ENCODE results near the gene CD38.
"Not testable (repeated sequence)": the region's sequence is repeated elsewhere in the genome, so short reads cannot be mapped to it uniquely, and the experiment has no call there.

Gene CD38

DNA sequence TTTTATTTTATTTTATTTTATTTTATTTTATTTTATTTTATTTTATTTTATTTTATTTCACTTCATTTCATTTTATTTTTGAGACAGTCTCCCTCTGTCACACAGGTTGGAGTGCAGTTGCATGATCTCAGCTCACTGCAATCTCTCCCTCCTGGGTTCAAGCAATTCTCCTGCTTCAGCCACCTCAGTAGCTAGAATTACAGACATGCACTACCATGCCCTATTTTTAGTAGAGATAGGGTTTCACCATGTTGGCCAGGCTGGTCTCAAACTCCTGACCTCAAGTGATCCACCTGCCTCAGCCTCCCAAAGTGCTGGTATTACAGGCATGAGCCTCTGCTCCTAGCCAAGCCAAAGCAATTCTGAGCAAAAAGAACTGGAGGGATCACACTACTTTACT lies 24.4 kb downstream of the CD38 start:
- not testable (repeated sequence) for DNase-seq

DNA sequence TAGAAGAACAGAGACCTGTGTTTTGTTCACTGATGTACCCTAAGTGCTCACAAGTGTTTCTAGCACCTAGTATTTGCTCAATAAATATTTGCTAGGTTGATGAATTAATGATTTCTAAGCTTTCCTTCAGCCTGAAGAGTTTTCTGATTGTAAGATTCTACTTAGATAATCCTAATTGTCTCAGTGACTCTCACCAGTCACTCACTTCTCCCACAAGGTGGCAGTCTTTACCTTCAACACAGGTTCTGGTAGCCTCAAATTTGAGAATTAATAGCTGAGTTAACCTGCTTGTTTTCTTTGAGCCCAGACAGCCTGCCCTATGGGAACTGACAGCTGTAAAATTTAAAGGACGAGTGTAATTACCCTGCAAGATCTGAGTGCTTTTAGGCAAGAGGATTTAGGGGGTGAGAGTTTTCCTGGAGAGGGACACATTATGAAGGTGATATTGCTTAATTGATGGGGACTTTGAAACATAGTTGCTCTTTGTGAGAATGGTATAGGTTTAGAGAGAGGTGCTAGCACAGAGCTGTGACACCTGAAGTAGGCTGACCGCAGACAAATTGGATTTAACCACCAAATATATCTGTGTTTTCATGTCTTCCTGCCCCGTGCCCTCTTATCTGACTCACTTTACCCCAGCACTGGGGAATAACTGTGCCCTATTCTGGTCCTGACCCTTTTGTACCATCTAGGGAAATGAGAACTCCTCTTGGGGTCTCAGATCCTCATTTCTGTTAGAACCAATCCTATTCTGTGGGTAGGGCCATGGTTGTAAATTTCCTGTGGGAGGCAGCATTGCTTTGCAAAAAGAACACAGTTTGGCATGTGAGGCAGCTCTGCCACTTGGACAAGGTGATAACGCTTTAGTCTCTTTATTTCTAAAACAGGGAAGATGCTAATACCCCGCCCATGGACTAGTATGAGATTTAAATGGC lies 27.7 kb downstream of the CD38 start:
- DNase-seq = peak; percentile 58

GRCh38 chr4:15809058-15809457 lies 30.9 kb downstream of the CD38 start:
- no peak for DNase-seq

- no peak for DNase-seq
These were observed 31.3 kb downstream of the CD38 start for GRCh38 chr4:15809466-15809865.

DNA sequence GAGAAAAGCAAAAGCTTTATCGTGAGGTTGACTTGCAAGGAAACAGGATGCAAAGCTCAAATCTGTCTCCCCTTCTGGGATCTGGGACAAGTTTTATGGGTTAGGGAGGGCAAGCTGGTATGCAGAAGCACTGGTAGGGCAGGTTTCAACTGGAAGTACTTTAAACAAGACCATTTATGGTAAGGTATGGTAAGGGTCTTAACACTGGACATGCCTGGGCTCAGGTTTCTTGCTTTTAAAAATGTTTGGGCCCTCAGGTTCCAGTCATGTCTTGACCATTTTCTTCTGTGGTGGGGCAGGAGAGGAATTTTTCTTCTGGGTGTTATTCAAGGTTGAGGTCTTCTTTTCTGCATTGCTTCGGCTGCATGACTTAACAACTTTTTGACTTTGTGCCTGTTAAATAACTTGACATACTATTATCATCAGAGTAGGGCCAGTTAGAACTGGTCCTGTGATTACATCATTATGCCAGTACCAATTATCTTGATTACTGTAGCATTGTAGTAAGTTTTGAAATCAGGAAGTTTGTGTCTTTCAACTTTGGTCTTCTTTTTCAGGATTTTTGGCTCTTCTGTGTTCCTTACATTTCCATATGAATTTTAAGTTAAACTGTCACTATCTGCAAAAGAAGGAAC lies 33.7 kb downstream of the CD38 start:
- no peak for DNase-seq

- no peak for DNase-seq
These were observed 54.7 kb downstream of the CD38 start for GRCh38 chr4:15832523-15833451.

- DNase-seq = no peak
These were observed 55.7 kb downstream of the CD38 start for GRCh38 chr4:15833801-15834200.

DNA sequence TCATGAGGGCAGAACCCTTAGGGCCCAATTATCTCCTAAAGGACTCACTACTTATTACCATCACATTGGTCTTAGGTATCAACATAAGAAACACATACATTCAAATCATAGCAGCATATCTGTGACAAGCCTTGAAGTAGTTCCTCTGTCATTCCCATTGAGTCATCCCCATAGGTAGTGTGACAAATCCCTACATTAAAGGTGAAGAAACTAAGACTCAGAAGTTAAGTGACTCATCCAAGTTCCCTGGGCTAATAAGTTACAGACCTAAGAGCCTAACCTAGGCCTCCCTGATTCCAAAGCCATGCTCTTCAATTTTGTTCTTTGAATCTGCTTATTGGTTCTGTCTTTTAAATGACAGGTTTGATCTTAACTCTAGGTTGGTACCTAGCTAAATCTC lies 58.2 kb downstream of the CD38 start:
- no peak for DNase-seq

- DNase-seq = no peak
These were observed 59.5 kb downstream of the CD38 start for GRCh38 chr4:15837591-15837990.

GRCh38 chr4:15841194-15841730 lies 63.1 kb downstream of the CD38 start:
- not testable (repeated sequence) for DNase-seq

- DNase-seq = no peak
These were observed 69.6 kb downstream of the CD38 start for GRCh38 chr4:15847746-15848145.

DNA sequence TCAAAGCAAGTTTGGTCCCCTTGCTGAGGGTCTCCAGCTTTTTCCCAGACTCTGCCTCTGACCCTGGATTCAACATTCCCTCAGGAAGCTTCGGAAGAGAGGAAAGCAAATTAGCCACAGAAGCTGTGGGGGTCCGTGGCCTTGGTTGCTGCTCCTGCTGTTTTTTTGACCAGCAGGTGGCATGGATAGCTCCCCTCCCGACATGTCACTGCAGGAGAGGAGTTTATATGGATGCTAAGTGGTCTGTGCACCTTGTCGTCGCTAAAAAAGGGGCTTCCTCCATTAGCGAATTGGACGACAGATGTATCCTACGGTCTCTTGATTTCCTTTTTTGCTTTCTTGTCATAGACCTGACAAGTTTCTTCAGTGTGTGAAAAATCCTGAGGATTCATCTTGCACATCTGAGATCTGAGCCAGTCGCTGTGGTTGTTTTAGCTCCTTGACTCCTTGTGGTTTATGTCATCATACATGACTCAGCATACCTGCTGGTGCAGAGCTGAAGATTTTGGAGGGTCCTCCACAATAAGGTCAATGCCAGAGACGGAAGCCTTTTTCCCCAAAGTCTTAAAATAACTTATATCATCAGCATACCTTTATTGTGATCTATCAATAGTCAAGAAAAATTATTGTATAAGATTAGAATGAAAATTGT lies 70.2 kb downstream of the CD38 start:
- no peak for DNase-seq

DNA sequence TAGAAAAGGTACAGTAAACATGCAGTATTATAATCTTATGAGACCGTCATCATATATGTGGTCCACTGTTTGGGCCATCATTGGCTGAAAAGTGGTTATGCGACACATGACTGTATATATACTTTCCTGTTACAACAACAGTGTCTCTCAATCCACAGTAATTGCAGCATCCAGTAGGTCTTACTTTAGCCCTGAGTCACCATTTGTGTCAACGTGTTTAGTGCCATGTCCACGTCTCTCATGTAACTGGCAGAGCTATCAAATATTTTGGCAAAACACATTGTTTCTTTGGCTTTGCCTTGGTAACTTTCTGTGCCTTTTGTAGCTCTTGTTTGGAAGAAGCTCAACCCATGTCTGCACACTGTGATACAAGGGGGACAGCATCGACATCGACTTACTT lies 73.8 kb downstream of the CD38 start:
- DNase-seq = no peak

DNA sequence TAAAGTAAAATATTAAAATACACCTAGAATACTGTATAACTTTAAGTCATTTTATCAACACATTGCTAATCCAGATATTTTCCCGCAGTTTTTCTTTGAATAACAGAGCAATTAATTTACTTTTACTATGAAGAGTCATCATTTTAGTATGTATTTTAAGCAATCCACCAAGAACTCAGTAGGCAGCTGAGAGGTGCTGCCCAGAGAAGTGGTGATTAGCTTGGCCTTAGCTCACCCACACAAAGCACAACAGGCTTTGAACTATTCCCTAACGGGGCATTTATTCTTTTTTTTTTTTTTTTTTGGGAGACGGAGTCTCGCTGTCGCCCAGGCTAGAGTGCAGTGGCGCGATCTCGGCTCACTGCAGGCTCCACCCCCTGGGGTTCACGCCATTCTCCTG lies 74.4 kb downstream of the CD38 start:
- no peak for DNase-seq

DNA sequence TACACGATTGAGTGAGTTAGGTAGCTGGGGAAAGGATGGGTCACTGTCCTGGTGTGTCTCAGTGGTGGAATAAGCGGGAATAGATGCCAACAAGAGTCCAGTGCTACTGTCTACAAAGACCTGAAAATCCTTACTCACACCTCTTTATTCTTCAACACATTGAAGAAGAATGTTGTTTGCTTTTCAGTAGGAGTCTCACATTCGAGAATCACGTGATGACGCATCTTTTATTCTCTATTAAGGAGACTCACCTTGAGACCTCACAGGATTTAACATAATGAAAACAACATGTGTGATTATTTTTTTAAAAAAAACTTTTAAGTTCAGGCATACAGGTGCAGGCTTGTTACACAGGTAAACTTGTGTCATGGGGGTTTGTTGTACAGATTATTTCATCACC lies 75.2 kb downstream of the CD38 start:
- no peak for DNase-seq

GRCh38 chr4:15855804-15856475 lies 77.8 kb downstream of the CD38 start:
- DNase-seq = no peak

- not testable (repeated sequence) for DNase-seq
These were observed 83.1 kb downstream of the CD38 start for GRCh38 chr4:15861198-15861597.

DNA sequence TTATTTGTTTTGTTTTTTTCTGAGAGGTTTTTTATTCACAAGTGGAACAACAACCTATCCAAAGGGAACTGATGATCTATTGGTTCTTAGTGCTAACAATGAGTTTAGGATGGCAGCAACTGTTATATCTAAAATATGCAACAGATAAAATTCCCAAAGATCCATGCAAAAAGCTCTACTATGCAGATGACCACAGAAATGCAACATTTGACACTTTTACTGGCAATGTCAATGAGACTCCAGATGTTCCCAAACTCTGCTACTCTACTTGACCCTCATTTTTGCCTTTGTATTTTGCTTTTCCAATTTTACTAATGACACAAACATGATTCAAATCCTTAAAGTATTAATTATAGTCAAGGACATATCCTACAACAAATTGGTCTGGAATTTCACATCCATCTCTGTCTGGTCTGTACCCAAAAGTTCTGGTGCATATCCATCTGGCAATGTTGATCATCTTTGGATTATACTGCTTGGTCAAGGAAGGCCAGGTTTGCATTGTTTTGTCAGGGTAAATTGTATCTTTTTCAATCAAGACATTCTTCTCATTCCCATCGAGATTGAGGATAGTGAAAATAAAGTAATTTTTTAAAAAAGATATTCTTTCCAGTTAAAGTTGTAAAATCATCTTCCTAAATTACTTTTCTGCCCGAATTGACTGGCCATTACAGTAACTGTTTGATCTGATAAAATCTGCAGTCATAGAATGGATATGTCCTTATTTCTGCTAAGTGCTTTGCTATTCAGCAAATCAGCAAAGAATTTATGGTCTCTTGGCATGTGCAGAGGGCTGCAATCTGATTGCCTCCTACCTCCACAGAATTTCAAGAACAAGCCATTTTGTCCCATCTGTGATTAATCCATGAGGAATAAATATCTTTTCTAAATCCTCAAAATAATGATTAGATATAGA lies 86.8 kb downstream of the CD38 start:
- no peak for DNase-seq

DNA sequence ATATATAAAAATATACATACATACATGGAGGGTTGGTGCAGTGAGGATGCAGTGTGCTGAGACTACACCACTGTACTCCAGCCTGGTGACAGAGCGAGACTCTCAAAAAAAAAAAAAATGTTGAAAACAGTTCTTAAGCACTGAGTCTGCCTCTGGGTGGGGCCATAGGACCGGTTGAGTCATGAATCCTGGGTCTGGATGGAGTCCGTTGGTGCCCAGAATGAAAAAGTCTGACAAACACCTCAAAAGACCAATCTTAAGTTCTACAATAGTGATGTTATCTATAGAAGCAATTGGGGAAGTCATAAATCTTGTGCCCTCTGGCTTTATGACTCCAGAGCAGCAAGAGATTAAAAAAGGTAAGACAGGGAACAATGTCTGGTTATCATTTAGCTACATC lies 90.0 kb downstream of the CD38 start:
- DNase-seq = no peak

DNA sequence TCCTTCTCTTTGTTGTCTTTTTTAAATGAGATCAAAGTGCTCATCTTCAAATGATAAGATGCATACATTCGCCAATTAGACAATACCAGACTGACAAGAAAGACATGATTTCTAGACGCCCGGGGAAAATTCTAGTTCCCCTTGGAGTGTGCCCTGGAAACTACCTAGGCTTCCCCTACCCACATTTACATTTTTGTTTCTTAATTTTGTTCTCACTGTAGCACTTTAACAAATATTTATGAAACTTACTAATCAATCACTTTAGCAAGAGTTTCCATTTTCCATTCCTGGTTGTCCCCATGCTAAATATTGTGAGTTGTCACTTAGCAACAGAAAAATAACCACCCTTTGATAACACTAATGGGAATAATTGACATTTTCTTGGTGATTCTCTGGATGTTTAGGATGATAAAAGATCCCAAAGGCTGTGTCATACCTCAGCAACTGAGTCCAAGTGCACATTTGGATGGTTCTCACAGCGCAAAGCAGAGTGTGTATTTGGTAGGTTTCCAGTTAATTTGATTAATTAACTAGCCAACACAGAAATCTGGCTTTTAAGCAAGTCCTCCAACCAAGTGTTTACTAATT lies 90.8 kb downstream of the CD38 start:
- DNase-seq = no peak
